Mucosa of descending colon (tissue), 3 donors: ENCODE data around the gene POLR3A. TPM values are rescaled to one million over a fixed set of nuclear protein-coding genes. Genes with fewer than 3 reads are reported as not detected.
A peak's percentile ranks its signal among the peaks of the same experiment; 100 is the strongest.

Source experiments
- ATAC-seq: fragments of 200-7000 bp; cut with Tn5 transposase; one replicate; pipeline ENCODE4 v1.9.1; 2020; ENCODE audit warnings: mild to moderate bottlenecking, moderate library complexity
- DNase-seq, 3 donors: peaks; one replicate each; pipeline ENCODE4 v3.0.0-alpha.2; 2020
- H3K36me3 ChIP-seq: fragments of 200-600 bp; one replicate; pipeline ENCODE4 v1.8.0; 2021; ENCODE audit warnings: low read depth, mild to moderate bottlenecking
- H3K4me1 ChIP-seq: fragments of 200-600 bp; one replicate; pipeline ENCODE4 v1.8.0; 2021; ENCODE audit warnings: low read depth, mild to moderate bottlenecking
- H3K4me3 ChIP-seq: fragments of 200-600 bp; one replicate; pipeline ENCODE4 v1.8.0; 2021; ENCODE audit warnings: mild to moderate bottlenecking
- H3K9me3 ChIP-seq: fragments of 200-600 bp; one replicate; pipeline ENCODE4 v1.8.0; 2021; ENCODE audit warnings: mild to moderate bottlenecking
- intact Hi-C, 2 donors: fragments of 100-400 bp; cut with DNase I in 1 of 2; cut with micrococcal nuclease in 1 of 2; formaldehyde crosslinking; loops; one replicate each; pipeline versions ENCODE4 v1.11.0 to v1.11.1; 2022; cut with DNase I, micrococcal nuclease
- total RNA-seq, 3 donors: library from RNA; stranded (reverse); fragmentation: NEBNext Ultra II Directional in 2 of 3; extraction: Animal tissue kit (Norgen Biotek cat#: 25700) in 2 of 3; gene quantifications; one replicate each; pipeline versions ENCODE4 v1.2.1 to v1.2.4, GENCODE V29; 2021 to 2023
- TF ChIP-seq, protein P1 (sequence below): fragments of 200-600 bp; IDR thresholded peaks from one replicate; pipeline ENCODE4 v1.8.0; 2022; ENCODE audit warnings: antibody characterized with exemption, mild to moderate bottlenecking
- donor health status: DM: no; HTN: no; CAD: no; lungs with moderate emphysema.
- donor health status: DM: no; HTN: no; CAD: no.
- donor health status: DM: no; HTN: yes; CAD: no.

POLR3A gene
- total RNA-seq, 3 donors from 2014 or later: 13.9 to 14.1 (median 14.1) TPM

DNA sequence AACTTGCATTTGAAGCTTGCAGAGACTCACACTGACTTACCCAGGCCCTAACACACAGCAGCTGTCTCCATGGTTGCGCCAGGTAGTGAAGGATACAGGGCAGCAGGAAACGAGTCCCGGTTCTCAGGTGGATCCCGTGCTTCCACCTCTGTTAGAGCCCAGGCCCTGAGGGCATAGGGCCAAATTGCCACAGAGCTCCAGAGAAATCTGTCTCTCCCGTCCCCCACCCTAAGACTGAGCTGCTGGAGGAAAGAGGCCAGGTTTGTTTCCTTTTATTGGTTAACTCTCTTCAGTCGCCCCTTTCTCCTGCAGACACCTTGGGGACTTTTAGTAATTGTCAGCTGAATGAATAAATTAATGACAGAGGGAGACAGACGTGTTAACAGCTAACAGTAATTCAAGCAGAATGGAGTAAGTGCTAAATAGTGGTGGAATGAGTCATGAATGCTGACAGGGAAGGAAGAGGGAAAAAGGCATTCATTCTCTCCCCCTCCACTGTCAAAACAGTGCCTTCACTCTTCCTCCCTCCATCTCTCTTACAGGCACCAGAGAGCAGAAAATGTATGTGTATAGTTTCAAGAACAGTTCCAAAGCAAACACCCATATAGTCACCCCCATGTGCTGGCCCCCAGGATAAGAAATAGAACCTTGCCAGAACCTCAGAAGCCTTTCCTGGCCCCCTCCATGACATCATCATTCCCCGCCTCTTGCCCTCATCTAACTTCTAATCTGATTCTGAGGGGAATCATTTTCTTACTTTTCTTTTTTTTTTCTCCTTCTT lies 86.0 kb downstream of the POLR3A start:
- Histone ChIP-seq H3K36me3 (no peaks in the 10 kb centered on the region), H3K4me1 (no peaks in the 10 kb centered on the region), H3K9me3 (no peaks in the 10 kb centered on the region), H3K4me3 (no peak overlapping the region)
- TF ChIP-seq, protein P1, sequence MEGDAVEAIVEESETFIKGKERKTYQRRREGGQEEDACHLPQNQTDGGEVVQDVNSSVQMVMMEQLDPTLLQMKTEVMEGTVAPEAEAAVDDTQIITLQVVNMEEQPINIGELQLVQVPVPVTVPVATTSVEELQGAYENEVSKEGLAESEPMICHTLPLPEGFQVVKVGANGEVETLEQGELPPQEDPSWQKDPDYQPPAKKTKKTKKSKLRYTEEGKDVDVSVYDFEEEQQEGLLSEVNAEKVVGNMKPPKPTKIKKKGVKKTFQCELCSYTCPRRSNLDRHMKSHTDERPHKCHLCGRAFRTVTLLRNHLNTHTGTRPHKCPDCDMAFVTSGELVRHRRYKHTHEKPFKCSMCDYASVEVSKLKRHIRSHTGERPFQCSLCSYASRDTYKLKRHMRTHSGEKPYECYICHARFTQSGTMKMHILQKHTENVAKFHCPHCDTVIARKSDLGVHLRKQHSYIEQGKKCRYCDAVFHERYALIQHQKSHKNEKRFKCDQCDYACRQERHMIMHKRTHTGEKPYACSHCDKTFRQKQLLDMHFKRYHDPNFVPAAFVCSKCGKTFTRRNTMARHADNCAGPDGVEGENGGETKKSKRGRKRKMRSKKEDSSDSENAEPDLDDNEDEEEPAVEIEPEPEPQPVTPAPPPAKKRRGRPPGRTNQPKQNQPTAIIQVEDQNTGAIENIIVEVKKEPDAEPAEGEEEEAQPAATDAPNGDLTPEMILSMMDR: no peak
- peak; percentile 34 for ATAC-seq
- intact Hi-C loops: no loop called here
- DNase-seq: no peak

DNA sequence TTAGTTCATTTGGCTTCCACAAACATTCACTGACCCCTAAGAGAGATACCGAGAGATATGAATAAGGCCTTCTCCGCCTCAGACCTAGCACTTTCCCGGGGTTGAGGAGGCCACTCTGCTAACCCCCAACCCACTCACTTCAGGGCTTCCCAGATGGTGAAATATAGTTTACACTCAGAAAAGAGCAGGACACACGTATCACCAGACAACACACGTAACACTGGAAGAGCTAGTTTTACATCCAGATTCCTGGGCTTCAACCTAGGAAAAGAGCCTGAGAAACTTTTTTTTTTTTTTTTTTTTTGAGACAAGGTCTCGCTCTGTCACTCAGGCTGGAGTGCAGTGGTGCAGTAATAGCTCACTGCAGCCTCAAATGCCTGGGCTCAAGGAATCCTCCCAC lies 87.5 kb downstream of the POLR3A start:
- DNase-seq (no peak), ATAC-seq (no peak)
- no peaks in the 10 kb centered on the region for H3K4me1 ChIP-seq
- TF ChIP-seq, protein P1: no peak
- H3K9me3 ChIP-seq: no peaks in the 10 kb centered on the region
- intact Hi-C loops: no loop called here
- no peak overlapping the region for H3K4me3 ChIP-seq
- H3K36me3 ChIP-seq: no peaks in the 10 kb centered on the region

DNA sequence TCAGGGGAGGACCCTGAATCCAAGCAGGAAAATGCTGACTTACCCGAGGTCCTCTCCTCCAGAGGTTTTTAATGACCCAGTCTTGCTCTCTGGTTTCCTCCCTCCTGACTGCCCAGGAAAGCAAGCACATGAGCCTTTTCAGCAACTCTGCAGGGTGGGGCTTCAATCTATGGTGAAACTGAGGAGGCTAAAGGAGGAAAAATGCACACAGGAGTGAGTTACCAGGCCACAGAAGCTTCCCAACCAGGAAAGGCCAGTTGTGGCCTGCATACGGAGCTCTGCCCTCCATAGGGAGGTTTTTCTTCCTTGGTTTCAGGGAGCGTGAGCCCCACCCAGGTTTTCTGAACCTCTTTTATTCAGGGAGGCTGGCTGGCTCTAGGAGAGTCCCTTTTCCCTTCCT lies 88.7 kb downstream of the POLR3A start:
- Histone ChIP-seq H3K4me1 (no peaks in the 10 kb centered on the region), H3K9me3 (no peaks in the 10 kb centered on the region), H3K36me3 (no peaks in the 10 kb centered on the region), H3K4me3 (no peak overlapping the region)
- ATAC-seq: no peak
- intact Hi-C loops: no loop called here
- TF ChIP-seq, protein P1: no peak
- no peak for DNase-seq

DNA sequence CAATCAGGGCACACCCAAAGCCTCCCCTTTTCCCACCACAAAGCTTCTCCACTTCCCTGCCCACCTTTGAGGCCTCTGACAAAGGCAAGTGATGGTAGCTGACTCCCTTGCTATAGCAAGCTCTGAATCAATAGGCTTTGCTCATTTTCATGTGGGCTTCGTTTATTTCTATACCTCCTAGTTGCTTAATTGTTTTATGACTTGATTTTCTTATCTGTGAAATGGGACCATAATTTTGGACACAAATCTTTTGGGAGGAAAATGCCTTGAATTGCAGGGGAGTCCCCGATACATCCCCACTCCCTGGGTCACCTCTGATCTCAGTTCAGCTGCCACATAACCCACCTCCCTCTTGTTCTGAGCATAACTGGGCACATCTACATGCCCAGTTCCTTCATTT lies 89.1 kb downstream of the POLR3A start:
- no peaks in the 10 kb centered on the region for H3K36me3 ChIP-seq
- no peak overlapping the region for H3K4me3 ChIP-seq
- no peaks in the 10 kb centered on the region for H3K4me1 ChIP-seq
- DNase-seq (no peak), ATAC-seq (no peak)
- TF ChIP-seq, protein P1: no peak
- intact Hi-C loops: no loop called here
- no peaks in the 10 kb centered on the region for H3K9me3 ChIP-seq

DNA sequence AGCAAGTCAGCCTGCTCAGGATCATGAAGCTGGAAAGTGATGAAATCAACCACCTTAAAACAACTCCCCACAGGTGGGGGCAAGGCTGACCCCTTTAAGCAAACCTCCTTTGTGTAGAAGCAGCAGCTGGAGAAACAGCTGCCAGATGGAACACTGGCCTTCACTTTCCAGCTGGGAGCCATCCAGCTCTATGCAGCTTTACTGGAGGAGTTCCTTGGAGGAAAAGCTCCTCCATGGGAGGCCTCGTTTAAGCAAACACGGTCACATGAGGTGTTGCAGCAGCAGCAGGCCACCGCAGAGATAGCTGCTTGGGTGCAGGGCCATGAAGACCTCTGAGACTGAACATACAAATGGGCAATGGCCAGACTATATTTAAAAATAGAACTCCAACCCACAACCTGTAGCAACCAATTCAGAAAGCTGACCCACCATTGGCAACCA lies 89.7 kb downstream of the POLR3A start:
- intact Hi-C loops: no loop called here
- Histone ChIP-seq H3K36me3 (no peaks in the 10 kb centered on the region), H3K4me1 (no peaks in the 10 kb centered on the region), H3K9me3 (no peaks in the 10 kb centered on the region), H3K4me3 (no peak overlapping the region)
- peak in 2 of 3 donors; percentile 27 to 41 for DNase-seq
- TF ChIP-seq, protein P1: no peak
- ATAC-seq: peak; percentile 47
